ENCODE measurements around the gene MCRS1.
A peak's percentile ranks its signal among the peaks of the same experiment; 100 is the strongest.

MCRS1 gene

GRCh38 chr12:49582201-49582600 lies 14.3 kb upstream of the MCRS1 start:
- DNase-seq = no peak

- DNase-seq = peak; percentile 64
These were observed 12.9 kb upstream of the MCRS1 start for GRCh38 chr12:49580572-49581535.

GRCh38 chr12:49578471-49579112 lies 10.7 kb upstream of the MCRS1 start:
- no peak for DNase-seq

- no peak for DNase-seq
These were observed 9.8 kb upstream of the MCRS1 start for GRCh38 chr12:49577589-49578315.

GRCh38 chr12:49568442-49569162 lies 660 bp upstream of the MCRS1 start:
- DNase-seq = no peak

- DNase-seq = no peak
These were observed 686 bp downstream of the MCRS1 start for GRCh38 chr12:49567302-49567610.

GRCh38 chr12:49566361-49566760 lies 1.6 kb downstream of the MCRS1 start:
- no peak for DNase-seq

GRCh38 chr12:49565406-49566265 lies 2.3 kb downstream of the MCRS1 start:
- DNase-seq = no peak

- no peak for DNase-seq
These were observed 3.1 kb downstream of the MCRS1 start for GRCh38 chr12:49564686-49565405.

GRCh38 chr12:49563951-49564685 lies 3.8 kb downstream of the MCRS1 start:
- DNase-seq = no peak

GRCh38 chr12:49562831-49563230 lies 5.1 kb downstream of the MCRS1 start:
- DNase-seq = no peak

GRCh38 chr12:49562233-49562632 lies 5.7 kb downstream of the MCRS1 start:
- no peak for DNase-seq

GRCh38 chr12:49560695-49561094 lies 7.2 kb downstream of the MCRS1 start:
- no peak for DNase-seq

GRCh38 chr12:49559011-49559675 lies 8.8 kb downstream of the MCRS1 start:
- no peak for DNase-seq

- DNase-seq = no peak
These were observed 9.4 kb downstream of the MCRS1 start for GRCh38 chr12:49558526-49558925.

- no peak for DNase-seq
These were observed 10.1 kb downstream of the MCRS1 start for GRCh38 chr12:49557917-49558215.

- no peak for DNase-seq
These were observed 10.6 kb downstream of the MCRS1 start for GRCh38 chr12:49557187-49557916.

- no peak for DNase-seq
These were observed 11.4 kb downstream of the MCRS1 start for GRCh38 chr12:49556391-49557186.
